WERI-Rb-1 (cell line): Measurements from ENCODE around the gene LTB.

Experiments
- DNase-seq: peaks from one replicate; pipeline ENCODE4 v3.0.0-alpha.2; 2020
- H3K27ac ChIP-seq: fragments of 250-450 bp; sonication (Bioruptor Pico); 2 replicates; pipeline ENCODE4 v1.5.1; 2020; ENCODE audit warnings: mild to moderate bottlenecking, moderate library complexity
- H3K27me3 ChIP-seq: fragments of 250-450 bp; sonication (Bioruptor Pico); 2 replicates; pipeline ENCODE4 v1.5.1; 2021; ENCODE audit warnings: mild to moderate bottlenecking, low read depth, moderate library complexity; ENCODE audit not compliant: insufficient read depth, severe bottlenecking
- H3K36me3 ChIP-seq: fragments of 250-450 bp; sonication (Bioruptor Pico); 2 replicates; pipeline ENCODE4 v1.5.1; 2020; ENCODE audit warnings: mild to moderate bottlenecking, moderate library complexity
- H3K4me3 ChIP-seq: 2 replicates; pipeline ENCODE4 v1.5.1; 2011; ENCODE audit warnings: low read depth, mild to moderate bottlenecking, control low read depth, low read length
- H3K9me3 ChIP-seq: fragments of 250-450 bp; sonication (Bioruptor Pico); 2 replicates; pipeline ENCODE4 v1.5.1; 2021; ENCODE audit warnings: mild to moderate bottlenecking, moderate library complexity; ENCODE audit not compliant: severe bottlenecking
- TF ChIP-seq, protein P1 (sequence below): IDR thresholded peaks from 2 replicates; pipeline ENCODE4 v1.5.1; 2011; ENCODE audit warnings: low read depth, mild to moderate bottlenecking, control low read depth, inconsistent platforms, low read length

The LTB gene

GRCh38 chr6:31533455-31533841 lies 48.8 kb downstream of the LTB start:
- H3K9me3 ChIP-seq: no peaks in the 10 kb centered on the region
- H3K27me3 ChIP-seq: no peaks in the 10 kb centered on the region
- H3K27ac ChIP-seq: no peak overlapping the region
- TF ChIP-seq, protein P1, sequence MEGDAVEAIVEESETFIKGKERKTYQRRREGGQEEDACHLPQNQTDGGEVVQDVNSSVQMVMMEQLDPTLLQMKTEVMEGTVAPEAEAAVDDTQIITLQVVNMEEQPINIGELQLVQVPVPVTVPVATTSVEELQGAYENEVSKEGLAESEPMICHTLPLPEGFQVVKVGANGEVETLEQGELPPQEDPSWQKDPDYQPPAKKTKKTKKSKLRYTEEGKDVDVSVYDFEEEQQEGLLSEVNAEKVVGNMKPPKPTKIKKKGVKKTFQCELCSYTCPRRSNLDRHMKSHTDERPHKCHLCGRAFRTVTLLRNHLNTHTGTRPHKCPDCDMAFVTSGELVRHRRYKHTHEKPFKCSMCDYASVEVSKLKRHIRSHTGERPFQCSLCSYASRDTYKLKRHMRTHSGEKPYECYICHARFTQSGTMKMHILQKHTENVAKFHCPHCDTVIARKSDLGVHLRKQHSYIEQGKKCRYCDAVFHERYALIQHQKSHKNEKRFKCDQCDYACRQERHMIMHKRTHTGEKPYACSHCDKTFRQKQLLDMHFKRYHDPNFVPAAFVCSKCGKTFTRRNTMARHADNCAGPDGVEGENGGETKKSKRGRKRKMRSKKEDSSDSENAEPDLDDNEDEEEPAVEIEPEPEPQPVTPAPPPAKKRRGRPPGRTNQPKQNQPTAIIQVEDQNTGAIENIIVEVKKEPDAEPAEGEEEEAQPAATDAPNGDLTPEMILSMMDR: no peak
- DNase-seq: no peak
- H3K4me3 ChIP-seq: no peak overlapping the region
- H3K36me3 ChIP-seq: peaks cover 91% of the 10 kb centered on the region

DNA sequence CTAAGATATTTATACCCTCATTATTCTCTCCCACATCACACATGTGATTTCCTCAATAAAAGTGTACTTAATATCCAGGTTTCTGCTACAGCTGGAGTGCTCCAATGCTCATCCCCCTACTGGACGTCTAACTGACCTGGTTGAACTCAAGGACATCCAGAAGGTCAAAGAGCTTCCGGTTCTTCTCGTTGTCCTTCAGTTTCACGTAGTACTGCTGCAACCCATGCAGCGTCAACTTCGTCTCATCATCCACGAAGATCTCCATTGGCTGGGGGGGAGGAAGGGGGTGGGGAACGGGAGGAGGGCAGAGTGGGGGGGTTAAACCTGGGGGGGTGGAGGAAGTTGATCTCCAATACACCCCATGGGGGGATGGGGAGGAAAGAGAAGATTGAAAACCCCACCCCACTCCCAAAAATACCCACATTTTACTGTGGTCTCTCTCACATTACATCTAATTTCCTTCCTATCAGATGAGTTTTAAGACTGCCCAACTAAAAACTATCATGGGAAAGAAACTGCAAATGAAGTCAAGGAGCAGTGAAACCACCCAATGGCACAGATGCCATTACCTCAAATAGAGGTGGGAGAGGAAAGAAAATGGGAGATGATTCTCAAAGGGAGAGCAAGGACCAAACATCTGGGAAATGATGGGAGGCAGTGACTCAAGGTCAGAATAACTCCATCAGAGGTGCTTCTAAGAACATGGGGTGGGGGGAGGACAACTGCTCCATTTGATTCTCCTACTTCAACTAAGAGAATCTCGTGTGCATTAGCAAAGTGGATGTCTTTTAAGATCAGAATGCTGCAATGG lies 49.4 kb downstream of the LTB start:
- Histone ChIP-seq H3K9me3 (no peaks in the 10 kb centered on the region), H3K27ac (no peak overlapping the region), H3K4me3 (no peak overlapping the region), H3K27me3 (no peaks in the 10 kb centered on the region), H3K36me3 (peaks cover 85% of the 10 kb centered on the region)
- no peak for DNase-seq
- TF ChIP-seq, protein P1: no peak

- H3K36me3 ChIP-seq: peaks cover 77% of the 10 kb centered on the region
- H3K27me3 ChIP-seq: no peaks in the 10 kb centered on the region
- no peak overlapping the region for H3K4me3 ChIP-seq
- no peak for DNase-seq
- H3K27ac ChIP-seq: no peak overlapping the region
- H3K9me3 ChIP-seq: no peaks in the 10 kb centered on the region
- TF ChIP-seq, protein P1: no peak
These were observed 50.2 kb downstream of the LTB start for GRCh38 chr6:31531771-31532643.

- Histone ChIP-seq H3K36me3 (peaks cover 69% of the 10 kb centered on the region), H3K4me3 (no peak overlapping the region), H3K27ac (no peak overlapping the region), H3K27me3 (no peaks in the 10 kb centered on the region), H3K9me3 (no peaks in the 10 kb centered on the region)
- TF ChIP-seq, protein P1: no peak
- no peak for DNase-seq
These were observed 51.1 kb downstream of the LTB start for GRCh38 chr6:31531162-31531561.

GRCh38 chr6:31530659-31531058 lies 51.6 kb downstream of the LTB start:
- peaks cover 63% of the 10 kb centered on the region for H3K36me3 ChIP-seq

More at GRCh38 chr6:31530659-31531058, 51.6 kb downstream of the LTB start:
- TF ChIP-seq, protein P1: 0 out of 2 replicates have a peak, but pooled peaks have one; percentile 5
- Histone ChIP-seq H3K9me3 (no peaks in the 10 kb centered on the region), H3K27ac (no peak overlapping the region), H3K4me3 (no peak overlapping the region), H3K27me3 (no peaks in the 10 kb centered on the region)
- no peak for DNase-seq
